ENCODE measurements around the gene SPATA17.

- TF ChIP-seq POLR2AphosphoS5 (IDR thresholded peaks at IDR 0.05; ENCODE audit: low read depth, low read length) (no peak), TEAD4 (IDR thresholded peaks at IDR 0.05; ENCODE audit: borderline replicate concordance, insufficient read depth) (no peak), CTCF (IDR thresholded peaks at IDR 0.05) (no peak), GABPA (IDR thresholded peaks at IDR 0.05; ENCODE audit: low read depth) (no peak)
These were observed 44.6 kb upstream of the SPATA17 start for GRCh38 chr1:217586586-217586985.
